ENCODE measurements around the gene DIP2A.

The DIP2A gene

DNA sequence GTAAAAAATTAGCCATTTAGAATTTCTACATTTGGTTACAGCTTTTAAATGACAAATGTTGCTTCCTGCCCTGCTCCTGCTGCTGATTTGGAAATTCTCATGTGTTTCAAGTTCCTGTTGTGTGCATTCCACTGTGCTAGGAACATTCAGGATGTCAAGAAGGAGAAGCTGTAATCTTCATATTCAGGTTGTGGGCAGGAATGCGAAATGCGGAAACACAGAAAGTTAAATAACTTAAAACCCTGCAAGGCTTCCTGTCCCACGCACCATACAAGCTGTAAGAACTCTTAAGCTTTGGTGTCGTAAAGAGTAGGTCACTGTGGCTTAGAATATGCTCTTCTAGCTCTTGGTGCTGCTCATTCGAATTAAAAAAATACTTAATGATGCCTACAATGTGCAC, 93.6 kb downstream of the DIP2A start:
- H3K4me3 Mint-ChIP-seq = peak overlapping the region; percentile 50

DNA sequence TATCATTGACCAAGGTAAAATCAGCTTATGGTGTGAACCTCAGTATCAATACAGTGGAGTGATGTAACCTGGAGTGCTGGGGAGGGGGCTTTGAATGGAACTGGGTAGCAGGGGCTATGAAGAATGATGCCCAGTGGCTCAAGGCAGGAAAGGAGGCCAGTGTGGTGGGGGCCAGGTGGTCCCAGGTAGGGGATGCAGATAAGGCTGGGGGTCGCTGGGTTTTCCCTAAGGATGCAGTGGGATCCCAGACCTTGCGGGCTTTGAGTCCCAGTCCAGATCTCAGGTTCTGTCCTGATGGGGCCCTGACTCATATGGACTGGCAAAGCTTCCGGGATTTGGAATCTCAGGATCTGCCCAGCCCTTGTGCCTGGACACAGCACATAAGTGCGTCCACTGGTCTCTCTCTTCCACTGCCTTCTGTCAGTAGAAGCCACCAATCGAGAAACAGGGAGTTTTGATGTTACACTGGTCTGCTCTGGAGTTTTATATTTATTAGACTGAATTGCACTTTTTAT, 94.2 kb downstream of the DIP2A start:
- peaks cover 28% of the 10 kb centered on the region for H3K4me1 Mint-ChIP-seq
- DNase-seq (ENCODE audit: low spot score in 2 of 2) (no peak), ATAC-seq (replicated peaks; ENCODE audit: extremely low read depth, poor library complexity, severe bottlenecking) (no peak)
- peaks cover 15% of the 10 kb centered on the region for H3K36me3 Mint-ChIP-seq (ENCODE audit: insufficient read depth)
- no peaks in the 10 kb centered on the region for H3K9me3 Mint-ChIP-seq
- H3K4me3 Mint-ChIP-seq = peak overlapping the region; percentile 50
- H3K27me3 Mint-ChIP-seq = no peaks in the 10 kb centered on the region
- H3K27ac Mint-ChIP-seq (ENCODE audit: low read depth) = peak overlapping the region; percentile 99

More for the DNA sequence above, 93.6 kb downstream of the DIP2A start:
- peak; percentile 27 for ATAC-seq (replicated peaks; ENCODE audit: extremely low read depth, poor library complexity, severe bottlenecking)
- no peak for DNase-seq (ENCODE audit: low spot score in 2 of 2)
- peak overlapping the region; percentile 99 for H3K27ac Mint-ChIP-seq (ENCODE audit: low read depth)
- peaks cover 28% of the 10 kb centered on the region for H3K4me1 Mint-ChIP-seq
- H3K36me3 Mint-ChIP-seq (ENCODE audit: insufficient read depth) = peaks cover 19% of the 10 kb centered on the region
- no peaks in the 10 kb centered on the region for H3K27me3 Mint-ChIP-seq
- no peaks in the 10 kb centered on the region for H3K9me3 Mint-ChIP-seq

DNA sequence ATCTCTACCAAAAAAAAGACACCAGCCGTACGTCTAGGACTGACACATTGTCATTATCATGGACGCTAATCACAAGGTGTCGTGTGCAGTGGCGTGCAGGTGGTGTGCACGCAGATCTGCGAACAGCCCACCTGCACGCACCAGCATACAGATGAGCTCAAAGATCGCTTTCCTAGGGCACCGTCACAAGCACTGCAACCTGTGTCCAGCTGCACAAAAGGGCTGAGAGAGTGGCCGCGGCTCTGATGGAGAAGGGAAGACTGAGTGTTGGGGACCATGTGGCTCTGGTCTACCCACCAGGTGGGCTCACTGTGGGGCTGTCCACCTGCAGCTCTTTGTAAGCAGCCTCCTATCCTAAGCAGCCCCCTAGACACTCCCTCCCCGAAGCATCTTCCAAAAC, 95.3 kb downstream of the DIP2A start:
- H3K27me3 Mint-ChIP-seq = no peaks in the 10 kb centered on the region
- H3K9me3 Mint-ChIP-seq = no peaks in the 10 kb centered on the region
- no peak overlapping the region for H3K4me3 Mint-ChIP-seq
- ATAC-seq (replicated peaks; ENCODE audit: extremely low read depth, poor library complexity, severe bottlenecking) = no peak
- DNase-seq (ENCODE audit: low spot score in 2 of 2) = no peak
- no peak overlapping the region for H3K27ac Mint-ChIP-seq (ENCODE audit: low read depth)
- peaks cover 19% of the 10 kb centered on the region for H3K4me1 Mint-ChIP-seq
- H3K36me3 Mint-ChIP-seq (ENCODE audit: insufficient read depth) = peaks cover 13% of the 10 kb centered on the region

DNA sequence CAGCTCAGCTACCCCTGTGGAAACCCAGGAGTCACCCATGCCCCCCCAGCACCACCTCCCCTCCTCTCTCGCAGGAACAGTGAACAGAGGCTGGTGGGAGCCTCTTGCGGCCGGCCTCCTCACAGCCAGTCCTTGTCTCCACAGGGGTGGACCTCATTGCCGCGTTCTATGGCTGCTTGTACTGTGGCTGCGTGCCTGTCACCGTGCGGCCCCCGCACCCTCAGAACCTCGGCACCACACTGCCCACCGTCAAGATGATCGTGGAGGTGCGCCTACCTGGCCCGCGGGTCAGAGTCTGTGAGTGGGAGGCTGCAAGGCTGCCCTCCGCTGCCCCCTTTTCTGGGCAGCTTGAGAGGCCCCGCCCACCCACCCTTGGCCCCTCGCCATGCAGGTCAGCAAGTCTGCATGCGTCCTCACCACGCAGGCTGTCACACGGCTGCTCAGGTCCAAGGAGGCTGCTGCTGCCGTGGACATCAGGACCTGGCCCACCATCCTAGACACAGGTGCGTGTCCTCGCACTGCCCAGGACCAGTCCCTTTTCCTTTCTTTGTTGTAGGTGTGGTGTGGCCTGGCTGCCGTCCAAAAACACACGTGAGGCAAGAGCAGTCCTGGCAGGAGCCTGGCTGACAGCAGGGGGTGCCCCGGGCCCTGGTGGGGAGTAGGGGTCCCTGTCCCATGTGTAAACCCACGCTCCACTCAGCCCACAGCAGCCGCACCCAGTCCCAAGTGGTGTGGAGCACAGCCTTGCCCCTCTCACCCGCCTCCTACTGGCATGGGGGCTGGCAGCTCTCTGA, 95.9 kb downstream of the DIP2A start:
- Mint-ChIP-seq H3K27me3 (no peaks in the 10 kb centered on the region), H3K4me3 (no peak overlapping the region), H3K9me3 (no peaks in the 10 kb centered on the region), H3K36me3 (ENCODE audit: insufficient read depth) (peaks cover 17% of the 10 kb centered on the region), H3K27ac (ENCODE audit: low read depth) (no peak overlapping the region), H3K4me1 (peaks cover 24% of the 10 kb centered on the region)
- ATAC-seq (replicated peaks; ENCODE audit: extremely low read depth, poor library complexity, severe bottlenecking) (no peak), DNase-seq (ENCODE audit: low spot score in 2 of 2) (no peak)

DNA sequence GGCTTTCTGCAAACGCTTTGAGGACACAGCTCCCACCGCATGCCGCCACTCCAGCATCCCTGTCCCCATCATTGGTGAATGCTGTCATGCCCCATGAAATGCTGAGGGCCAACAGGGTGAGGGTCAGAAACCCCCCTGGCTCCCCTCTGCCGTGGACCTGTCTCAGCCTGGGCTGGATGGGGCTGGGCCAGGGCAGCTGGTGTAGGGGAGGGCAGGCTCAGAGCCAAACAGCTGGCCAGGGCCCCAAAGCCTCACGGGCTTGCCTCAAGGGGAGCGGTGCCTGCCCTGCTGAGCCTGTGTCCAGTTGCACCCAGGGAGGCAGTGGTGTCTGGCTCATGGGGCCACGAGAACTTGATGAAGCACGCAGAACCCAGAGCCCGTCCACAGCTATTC, 96.5 kb downstream of the DIP2A start:
- H3K4me1 Mint-ChIP-seq = peaks cover 25% of the 10 kb centered on the region
- no peak overlapping the region for H3K27ac Mint-ChIP-seq (ENCODE audit: low read depth)
- no peak overlapping the region for H3K4me3 Mint-ChIP-seq
- ATAC-seq (replicated peaks; ENCODE audit: extremely low read depth, poor library complexity, severe bottlenecking) (no peak), DNase-seq (ENCODE audit: low spot score in 2 of 2) (no peak)
- H3K27me3 Mint-ChIP-seq = no peaks in the 10 kb centered on the region
- H3K9me3 Mint-ChIP-seq = no peaks in the 10 kb centered on the region
- H3K36me3 Mint-ChIP-seq (ENCODE audit: insufficient read depth) = peaks cover 15% of the 10 kb centered on the region

DNA sequence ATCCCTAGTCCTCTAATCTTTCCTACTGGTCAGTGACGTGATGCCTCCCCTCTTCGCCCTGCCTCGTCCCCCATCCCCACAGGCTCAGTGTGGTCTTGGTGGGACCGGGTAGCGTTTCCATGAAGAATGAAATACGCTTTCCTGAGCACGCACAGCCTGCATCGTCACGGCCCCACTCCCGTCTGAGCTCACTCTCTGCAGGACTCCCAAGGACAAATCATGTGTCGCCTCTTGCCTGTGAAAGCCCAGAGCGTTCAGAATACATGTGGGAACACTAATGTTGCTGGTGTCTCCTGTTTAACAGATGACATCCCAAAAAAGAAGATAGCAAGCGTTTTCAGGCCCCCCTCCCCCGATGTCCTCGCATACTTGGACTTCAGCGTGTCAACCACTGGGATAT, 97.0 kb downstream of the DIP2A start:
- H3K4me1 Mint-ChIP-seq = peaks cover 25% of the 10 kb centered on the region
- no peak overlapping the region for H3K4me3 Mint-ChIP-seq
- H3K27me3 Mint-ChIP-seq = no peaks in the 10 kb centered on the region
- DNase-seq (ENCODE audit: low spot score in 2 of 2) (no peak), ATAC-seq (replicated peaks; ENCODE audit: extremely low read depth, poor library complexity, severe bottlenecking) (no peak)
- H3K27ac Mint-ChIP-seq (ENCODE audit: low read depth) = no peak overlapping the region
- no peaks in the 10 kb centered on the region for H3K9me3 Mint-ChIP-seq
- H3K36me3 Mint-ChIP-seq (ENCODE audit: insufficient read depth) = peaks cover 16% of the 10 kb centered on the region

DNA sequence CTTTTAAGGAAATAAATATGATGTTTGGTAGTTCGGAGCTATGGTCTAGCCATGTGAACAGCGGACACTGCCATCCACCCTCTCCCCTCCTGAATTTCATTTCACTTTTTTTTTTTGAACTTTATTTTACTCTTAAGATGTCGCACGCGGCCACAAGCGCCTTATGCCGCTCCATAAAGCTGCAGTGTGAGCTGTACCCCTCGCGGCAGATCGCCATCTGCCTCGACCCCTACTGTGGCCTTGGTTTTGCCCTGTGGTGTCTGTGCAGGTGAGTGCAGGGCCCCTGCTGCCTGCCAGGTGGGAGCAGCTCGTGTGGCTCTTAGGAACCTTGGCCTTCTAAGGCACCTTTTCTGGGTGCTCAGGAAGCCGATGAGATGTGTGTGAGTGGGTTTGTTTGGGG, 98.1 kb downstream of the DIP2A start:
- Mint-ChIP-seq H3K9me3 (no peaks in the 10 kb centered on the region), H3K4me1 (peaks cover 25% of the 10 kb centered on the region), H3K4me3 (no peak overlapping the region), H3K27ac (ENCODE audit: low read depth) (no peak overlapping the region), H3K36me3 (ENCODE audit: insufficient read depth) (peaks cover 13% of the 10 kb centered on the region), H3K27me3 (no peaks in the 10 kb centered on the region)
- ATAC-seq (replicated peaks; ENCODE audit: extremely low read depth, poor library complexity, severe bottlenecking) = no peak
- no peak for DNase-seq (ENCODE audit: low spot score in 2 of 2)

DNA sequence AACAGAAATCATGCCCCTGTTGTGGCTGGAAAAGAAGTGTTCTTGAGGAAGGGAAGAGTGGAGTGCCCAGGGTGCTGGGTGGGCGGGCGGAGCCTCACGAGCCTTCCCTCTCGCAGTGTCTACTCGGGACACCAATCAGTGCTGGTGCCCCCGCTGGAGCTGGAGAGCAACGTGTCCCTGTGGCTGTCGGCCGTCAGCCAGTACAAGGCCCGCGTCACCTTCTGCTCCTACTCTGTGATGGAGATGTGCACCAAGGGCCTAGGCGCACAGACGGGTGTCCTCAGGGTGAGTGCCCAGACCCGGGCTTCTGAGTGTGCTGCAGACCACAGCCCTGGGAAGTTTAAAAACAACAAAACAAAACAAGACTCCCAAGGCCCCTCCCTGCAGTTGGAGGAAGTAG, 98.8 kb downstream of the DIP2A start:
- DNase-seq (ENCODE audit: low spot score in 2 of 2) (no peak), ATAC-seq (replicated peaks; ENCODE audit: extremely low read depth, poor library complexity, severe bottlenecking) (no peak)
- no peak overlapping the region for H3K4me3 Mint-ChIP-seq
- H3K27ac Mint-ChIP-seq (ENCODE audit: low read depth) = no peak overlapping the region
- H3K9me3 Mint-ChIP-seq = no peaks in the 10 kb centered on the region
- peaks cover 25% of the 10 kb centered on the region for H3K4me1 Mint-ChIP-seq
- H3K27me3 Mint-ChIP-seq = no peaks in the 10 kb centered on the region
- H3K36me3 Mint-ChIP-seq (ENCODE audit: insufficient read depth) = peaks cover 14% of the 10 kb centered on the region

DNA sequence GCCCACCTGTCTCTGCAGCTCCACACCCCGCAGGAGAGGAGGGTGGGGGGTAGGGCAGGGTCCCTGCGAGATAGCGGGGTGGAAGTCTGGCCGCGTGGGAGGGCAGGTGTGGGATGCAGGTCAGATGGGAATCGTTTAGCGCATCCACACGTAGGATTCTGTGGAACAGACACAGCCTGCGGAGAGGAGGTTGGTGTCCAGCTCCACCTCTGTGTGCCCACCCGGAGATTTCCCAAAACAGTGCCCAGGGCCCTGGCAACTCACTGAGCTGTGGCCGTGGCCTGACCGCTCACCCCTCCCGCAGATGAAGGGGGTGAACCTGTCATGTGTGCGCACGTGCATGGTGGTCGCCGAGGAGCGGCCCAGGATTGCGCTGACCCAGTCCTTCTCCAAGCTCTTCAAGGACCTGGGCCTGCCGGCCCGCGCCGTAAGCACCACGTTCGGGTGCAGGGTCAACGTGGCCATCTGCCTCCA, 99.3 kb downstream of the DIP2A start:
- peaks cover 13% of the 10 kb centered on the region for H3K36me3 Mint-ChIP-seq (ENCODE audit: insufficient read depth)
- peak overlapping the region; percentile 95 for H3K27ac Mint-ChIP-seq (ENCODE audit: low read depth)
- no peaks in the 10 kb centered on the region for H3K27me3 Mint-ChIP-seq
- ATAC-seq (replicated peaks; ENCODE audit: extremely low read depth, poor library complexity, severe bottlenecking) (no peak), DNase-seq (ENCODE audit: low spot score in 2 of 2) (no peak)
- H3K9me3 Mint-ChIP-seq = no peaks in the 10 kb centered on the region
- peaks cover 20% of the 10 kb centered on the region for H3K4me1 Mint-ChIP-seq
- no peak overlapping the region for H3K4me3 Mint-ChIP-seq

DNA sequence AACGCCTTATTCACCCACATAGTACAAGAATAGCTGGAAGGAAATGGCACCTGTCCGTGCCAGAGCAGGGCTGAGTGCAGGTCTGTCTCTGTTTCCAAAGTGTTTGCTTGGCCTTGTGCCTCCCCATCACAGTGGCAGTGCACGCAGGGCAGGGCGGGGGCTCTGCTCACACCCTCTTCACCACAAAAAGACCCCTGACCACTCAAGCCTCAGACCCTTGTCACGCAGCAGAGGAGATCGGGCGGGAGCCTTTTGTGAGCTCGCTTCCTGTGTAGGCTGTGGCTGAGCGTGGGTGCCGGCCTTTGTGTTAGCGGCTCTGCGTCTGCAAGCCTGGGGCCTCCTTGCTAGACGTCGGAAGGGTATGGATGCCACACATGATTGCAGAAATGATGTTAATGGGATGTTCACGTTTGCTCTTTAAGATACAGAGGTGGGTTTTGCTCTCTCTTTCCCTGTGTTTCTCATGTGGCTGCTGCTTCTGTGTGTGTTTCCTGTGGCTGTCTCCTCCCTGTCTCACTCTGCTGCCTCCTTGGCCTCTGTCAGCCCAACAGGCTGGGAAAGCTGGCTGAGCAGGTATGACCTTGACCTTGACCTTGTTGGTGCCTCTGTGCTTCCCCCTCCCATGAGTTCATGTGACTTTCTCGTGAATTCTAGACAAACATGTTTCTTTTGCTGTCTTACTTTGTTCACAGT, 100.7 kb downstream of the DIP2A start:
- DNase-seq (ENCODE audit: low spot score in 2 of 2) (peak; percentile 52 to 60), ATAC-seq (replicated peaks; ENCODE audit: extremely low read depth, poor library complexity, severe bottlenecking) (peak; percentile 82)
- Mint-ChIP-seq H3K36me3 (ENCODE audit: insufficient read depth) (peaks cover 16% of the 10 kb centered on the region), H3K9me3 (no peaks in the 10 kb centered on the region), H3K27me3 (no peaks in the 10 kb centered on the region), H3K4me3 (peak overlapping the region; percentile 70), H3K27ac (ENCODE audit: low read depth) (peak overlapping the region; percentile 95), H3K4me1 (peaks cover 20% of the 10 kb centered on the region)

DNA sequence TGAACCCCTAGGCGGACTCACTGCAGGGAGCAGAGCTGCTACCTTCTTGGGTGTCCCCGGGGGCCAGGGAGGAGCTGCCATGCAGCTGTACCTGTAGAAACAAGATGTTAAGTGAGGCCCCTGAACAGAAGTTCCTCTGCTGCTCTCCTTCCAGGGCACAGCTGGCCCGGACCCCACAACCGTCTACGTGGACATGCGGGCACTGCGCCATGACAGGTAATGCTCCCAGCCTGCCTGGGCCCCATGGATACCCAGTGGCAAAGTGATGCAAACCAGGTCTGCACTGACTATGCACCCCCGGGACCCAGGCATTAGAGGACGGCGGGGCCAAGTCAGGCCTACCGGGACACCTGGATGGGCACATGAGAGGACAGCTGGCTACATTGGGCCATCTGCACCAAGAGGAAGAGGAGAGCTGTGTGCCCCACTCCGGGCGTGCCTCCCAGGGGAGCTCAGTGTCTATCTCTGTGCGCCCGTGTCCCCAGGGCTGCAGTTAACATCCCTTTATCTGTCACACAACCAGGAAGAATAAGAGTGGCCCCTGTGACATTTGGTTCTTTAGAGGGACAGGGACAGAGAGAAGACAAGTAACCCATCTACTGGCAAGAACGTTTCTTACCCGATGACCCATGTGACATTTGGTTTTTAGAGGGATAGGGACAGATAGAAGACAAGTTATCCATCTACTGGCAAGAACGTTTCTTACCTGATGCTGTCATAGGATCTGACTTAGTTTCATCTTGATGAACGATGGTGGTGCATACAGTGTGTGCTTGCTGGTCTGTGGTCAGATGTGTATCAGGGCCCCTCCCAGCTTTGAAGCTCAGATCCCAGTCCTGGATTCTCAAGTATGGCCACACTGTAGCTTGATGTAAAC, 102.1 kb downstream of the DIP2A start:
- H3K4me1 Mint-ChIP-seq = peaks cover 20% of the 10 kb centered on the region
- no peaks in the 10 kb centered on the region for H3K27me3 Mint-ChIP-seq
- H3K9me3 Mint-ChIP-seq = no peaks in the 10 kb centered on the region
- H3K36me3 Mint-ChIP-seq (ENCODE audit: insufficient read depth) = peaks cover 21% of the 10 kb centered on the region
- DNase-seq (ENCODE audit: low spot score in 2 of 2) = no peak
- ATAC-seq (replicated peaks; ENCODE audit: extremely low read depth, poor library complexity, severe bottlenecking) = no peak
- no peak overlapping the region for H3K4me3 Mint-ChIP-seq
- H3K27ac Mint-ChIP-seq (ENCODE audit: low read depth) = peak overlapping the region; percentile 95

DNA sequence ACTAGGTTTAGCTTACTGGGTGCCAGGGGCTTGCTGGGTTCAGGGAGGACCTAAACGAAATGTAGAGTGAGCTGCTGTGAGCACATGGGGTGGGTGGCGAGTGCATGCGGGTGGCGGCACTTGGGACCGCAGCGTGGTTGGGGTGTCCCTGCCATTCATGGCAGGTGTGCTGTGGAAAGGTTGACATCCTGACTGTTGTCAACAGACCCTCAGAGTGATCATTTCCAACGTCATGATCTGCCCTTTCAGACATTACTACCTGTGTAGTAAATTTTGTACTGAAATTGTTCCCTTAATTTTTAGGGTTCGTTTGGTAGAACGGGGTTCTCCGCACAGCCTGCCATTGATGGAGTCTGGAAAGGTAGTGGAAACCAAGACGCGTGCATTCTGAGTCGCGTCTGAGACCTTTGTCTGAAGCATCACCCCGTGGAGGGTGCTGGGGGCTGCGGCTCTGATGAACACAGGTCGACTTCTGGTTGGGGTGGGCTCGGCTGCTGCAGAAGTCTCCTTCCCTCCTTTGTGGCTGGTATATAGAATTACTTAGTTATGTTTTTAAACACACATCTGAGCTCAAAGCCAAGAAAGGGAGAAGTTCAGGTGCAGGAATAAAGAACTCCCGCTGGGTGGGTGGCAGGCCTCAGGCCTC, 102.9 kb downstream of the DIP2A start:
- Mint-ChIP-seq H3K4me3 (no peak overlapping the region), H3K4me1 (peaks cover 20% of the 10 kb centered on the region), H3K36me3 (ENCODE audit: insufficient read depth) (peaks cover 23% of the 10 kb centered on the region), H3K27ac (ENCODE audit: low read depth) (peak overlapping the region; percentile 95), H3K9me3 (no peaks in the 10 kb centered on the region), H3K27me3 (no peaks in the 10 kb centered on the region)
- ATAC-seq (replicated peaks; ENCODE audit: extremely low read depth, poor library complexity, severe bottlenecking) (no peak), DNase-seq (ENCODE audit: low spot score in 2 of 2) (no peak)
